T-helper 1 cell treated with Interleukin-12 subunit alpha and Interleukin-12 subunit beta and Interleukin-4 antibody, amounts not matched to agents 30 μg/mL and 1 μg/mL, for 36 hours (primary cell): ENCODE data around the gene CEBPG.

Source experiments
- H3K27ac Mint-ChIP-seq: one replicate; pipeline ENCODE4 v1.8.0; 2021; ENCODE audit warnings: mild to moderate bottlenecking, mixed read lengths
- H3K27me3 Mint-ChIP-seq: one replicate; pipeline ENCODE4 v1.8.0; 2021; ENCODE audit warnings: low read depth, mixed read lengths
- H3K36me3 Mint-ChIP-seq: one replicate; pipeline ENCODE4 v1.8.0; 2021; ENCODE audit warnings: low read depth, mixed read lengths
- H3K4me1 Mint-ChIP-seq: one replicate; pipeline ENCODE4 v1.8.0; 2021; ENCODE audit warnings: low read depth, mixed read lengths
- H3K4me3 Mint-ChIP-seq: one replicate; pipeline ENCODE4 v1.8.0; 2021; ENCODE audit warnings: mild to moderate bottlenecking, moderate library complexity, mixed read lengths
- H3K9me3 Mint-ChIP-seq: one replicate; pipeline ENCODE4 v1.8.0; 2021; ENCODE audit warnings: mixed read lengths

The CEBPG gene

DNA sequence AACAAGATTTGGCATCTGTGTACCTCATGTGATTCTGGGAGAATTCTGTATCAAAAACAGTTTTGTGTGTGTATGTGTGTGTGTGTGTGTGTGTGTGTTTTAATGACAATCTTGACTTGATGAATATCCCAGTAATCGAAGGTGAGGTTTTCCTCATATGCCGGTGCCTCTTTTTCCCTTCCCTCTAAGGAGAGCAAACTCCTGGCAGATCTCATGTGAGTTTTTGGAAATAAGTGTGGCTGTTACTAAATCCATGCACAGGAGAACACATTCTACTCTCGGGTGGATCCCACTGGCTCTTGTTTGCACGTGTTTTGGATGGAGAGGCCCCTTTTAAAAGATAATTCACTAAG is 29.0 kb upstream of the CEBPG start:
- no peaks in the 10 kb centered on the region for H3K4me1 Mint-ChIP-seq
- peaks cover 28% of the 10 kb centered on the region for H3K27me3 Mint-ChIP-seq
- H3K9me3 Mint-ChIP-seq = no peaks in the 10 kb centered on the region
- H3K27ac Mint-ChIP-seq = no peak overlapping the region
- no peaks in the 10 kb centered on the region for H3K36me3 Mint-ChIP-seq
- H3K4me3 Mint-ChIP-seq = no peak overlapping the region

DNA sequence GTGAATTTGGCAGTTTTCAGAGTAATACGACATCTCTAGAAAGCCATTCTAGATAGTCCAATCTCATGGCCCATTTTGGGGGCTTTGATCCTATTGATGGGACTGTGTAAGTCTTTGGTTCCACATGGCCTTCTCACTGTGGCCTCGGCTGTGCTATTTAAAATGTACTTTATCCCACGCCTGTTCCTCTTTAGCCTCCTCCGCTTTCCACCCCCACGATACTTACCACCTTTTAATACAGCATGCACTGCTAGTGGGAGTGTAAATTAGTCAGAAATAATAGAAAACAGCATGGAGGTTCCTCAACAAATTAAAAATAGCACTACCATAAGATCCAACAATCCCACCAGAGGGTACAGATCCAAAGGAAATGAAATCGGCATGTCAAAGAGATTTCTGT is 28.3 kb upstream of the CEBPG start:
- Mint-ChIP-seq H3K36me3 (no peaks in the 10 kb centered on the region), H3K4me1 (no peaks in the 10 kb centered on the region), H3K9me3 (no peaks in the 10 kb centered on the region), H3K27ac (no peak overlapping the region), H3K4me3 (no peak overlapping the region), H3K27me3 (peaks cover 24% of the 10 kb centered on the region)

DNA sequence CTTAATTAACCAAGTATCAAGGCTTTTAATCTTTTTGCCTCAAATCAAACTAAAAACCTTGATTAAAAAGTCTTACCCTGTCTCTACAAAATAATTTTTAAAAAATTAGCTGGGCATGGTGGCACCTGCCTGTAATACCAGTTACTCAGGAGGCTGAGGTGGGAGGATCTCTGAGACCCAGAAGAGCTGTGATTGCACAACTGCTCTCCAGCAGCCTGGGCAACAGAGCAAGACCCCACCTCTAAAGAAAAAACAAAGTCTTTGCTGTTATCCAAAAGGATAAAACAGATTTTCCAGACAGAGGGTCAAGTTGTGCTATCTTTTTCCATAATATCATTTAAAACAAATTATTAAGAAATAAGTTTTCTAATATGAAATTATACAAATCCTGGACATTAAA is 26.8 kb upstream of the CEBPG start:
- Mint-ChIP-seq H3K36me3 (no peaks in the 10 kb centered on the region), H3K4me1 (no peaks in the 10 kb centered on the region), H3K27ac (no peak overlapping the region), H3K4me3 (no peak overlapping the region), H3K9me3 (no peaks in the 10 kb centered on the region), H3K27me3 (peaks cover 9% of the 10 kb centered on the region)

DNA sequence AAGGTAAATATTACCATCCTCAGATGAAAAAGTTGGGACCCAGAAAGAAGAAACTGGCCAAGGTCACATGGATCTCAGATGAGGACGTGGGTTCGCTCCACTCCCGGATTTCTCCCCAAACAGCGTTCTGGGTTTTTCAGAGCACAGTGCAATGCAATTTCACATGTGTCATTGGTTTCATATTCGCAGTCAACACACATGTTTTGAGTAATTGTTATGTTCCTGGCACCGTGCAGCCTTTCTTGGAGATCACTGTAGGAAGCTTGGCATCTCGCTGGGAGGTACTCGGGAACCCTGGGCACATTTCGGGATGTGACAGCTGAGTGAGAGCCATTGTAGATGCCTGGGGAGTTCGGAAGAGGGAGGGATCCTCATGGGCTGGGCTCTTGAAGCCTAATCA is 26.2 kb upstream of the CEBPG start:
- H3K27ac Mint-ChIP-seq = no peak overlapping the region
- H3K4me3 Mint-ChIP-seq = no peak overlapping the region
- no peaks in the 10 kb centered on the region for H3K36me3 Mint-ChIP-seq
- no peaks in the 10 kb centered on the region for H3K4me1 Mint-ChIP-seq
- no peaks in the 10 kb centered on the region for H3K9me3 Mint-ChIP-seq
- H3K27me3 Mint-ChIP-seq = peaks cover 8% of the 10 kb centered on the region

DNA sequence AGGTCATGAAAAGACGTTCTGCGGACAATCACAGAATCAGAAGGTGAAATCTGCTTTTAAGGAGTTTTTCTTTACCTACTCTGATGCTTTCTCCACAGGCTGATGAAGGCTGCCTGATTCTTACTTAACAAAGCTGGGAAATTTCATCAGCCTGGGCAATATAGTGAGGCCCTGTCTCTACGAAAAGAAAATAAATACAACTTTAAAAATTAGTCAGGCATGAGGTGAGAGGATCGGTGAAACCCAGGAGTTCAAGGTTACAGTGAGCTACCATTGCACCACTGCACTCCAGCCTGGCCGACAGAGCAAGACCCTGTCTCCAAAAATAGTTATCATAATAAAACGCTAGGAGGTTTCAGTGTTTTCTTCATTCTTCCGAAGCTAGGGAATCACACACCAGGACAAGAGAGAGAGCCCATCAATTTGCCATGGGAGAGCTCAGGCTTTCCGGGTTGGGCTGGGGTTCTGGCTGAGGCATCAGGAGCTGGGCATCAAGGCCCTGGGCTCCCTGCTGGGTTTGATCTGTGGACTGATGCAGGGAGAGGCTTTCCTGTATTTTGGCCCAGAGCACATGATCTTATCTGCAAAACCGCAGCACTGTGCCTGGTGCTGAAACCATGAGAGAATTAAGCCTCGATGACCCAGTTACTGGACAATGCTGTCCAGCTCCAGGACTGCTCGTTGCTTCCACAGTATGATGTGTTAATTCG is 25.1 kb upstream of the CEBPG start:
- peaks cover 8% of the 10 kb centered on the region for H3K27me3 Mint-ChIP-seq
- no peaks in the 10 kb centered on the region for H3K9me3 Mint-ChIP-seq

DNA sequence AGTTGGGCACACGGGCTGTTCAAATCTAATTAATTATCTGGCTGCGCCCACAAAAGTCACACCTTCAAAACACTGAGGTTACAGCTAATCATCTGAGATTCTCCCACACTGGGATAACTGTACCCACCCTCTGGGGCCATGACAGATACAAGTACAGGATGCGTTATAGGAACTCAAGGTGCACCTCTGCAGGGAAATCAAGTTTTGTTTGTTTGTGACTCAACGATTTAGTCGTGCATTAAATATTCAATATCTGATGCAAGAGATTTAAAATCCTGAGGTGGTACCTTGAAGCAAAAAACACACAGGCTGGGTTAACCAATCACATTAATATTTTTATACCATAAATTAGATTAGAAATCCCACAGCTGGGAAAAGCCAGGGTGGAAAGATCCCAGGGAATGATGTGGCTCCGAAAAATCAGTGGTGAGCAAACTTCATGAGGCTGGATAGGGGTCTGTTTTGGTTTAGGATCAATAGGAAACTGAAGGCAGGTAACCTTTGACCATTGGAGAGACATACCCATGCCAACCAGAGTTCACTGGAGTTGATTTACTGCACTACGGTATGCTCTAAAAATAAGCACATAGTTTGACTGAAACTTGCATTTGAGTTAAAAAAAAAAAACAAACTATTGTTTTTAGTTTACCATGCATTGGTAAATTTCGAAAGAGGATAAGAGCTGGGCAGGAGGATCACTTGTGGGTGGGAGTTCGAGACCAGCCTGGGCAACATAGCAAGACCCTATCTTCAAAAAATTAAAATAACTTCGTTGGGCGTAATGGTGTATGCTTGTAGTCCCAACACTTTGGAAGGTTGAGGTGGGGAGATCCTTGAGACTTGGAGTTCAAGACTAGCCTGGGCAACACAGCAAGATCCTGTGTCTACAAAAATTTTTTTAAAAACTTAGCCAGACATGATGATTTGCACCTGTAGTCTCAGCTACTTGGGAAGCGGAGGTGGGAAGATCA is 23.9 kb upstream of the CEBPG start:
- no peaks in the 10 kb centered on the region for H3K36me3 Mint-ChIP-seq
- no peak overlapping the region for H3K4me3 Mint-ChIP-seq
- H3K9me3 Mint-ChIP-seq = no peaks in the 10 kb centered on the region
- peaks cover 8% of the 10 kb centered on the region for H3K27me3 Mint-ChIP-seq
- H3K4me1 Mint-ChIP-seq = no peaks in the 10 kb centered on the region
- no peak overlapping the region for H3K27ac Mint-ChIP-seq

More for the DNA sequence above, 25.1 kb upstream of the CEBPG start:
- H3K36me3 Mint-ChIP-seq = no peaks in the 10 kb centered on the region
- H3K4me1 Mint-ChIP-seq = no peaks in the 10 kb centered on the region
- no peak overlapping the region for H3K4me3 Mint-ChIP-seq
- no peak overlapping the region for H3K27ac Mint-ChIP-seq

DNA sequence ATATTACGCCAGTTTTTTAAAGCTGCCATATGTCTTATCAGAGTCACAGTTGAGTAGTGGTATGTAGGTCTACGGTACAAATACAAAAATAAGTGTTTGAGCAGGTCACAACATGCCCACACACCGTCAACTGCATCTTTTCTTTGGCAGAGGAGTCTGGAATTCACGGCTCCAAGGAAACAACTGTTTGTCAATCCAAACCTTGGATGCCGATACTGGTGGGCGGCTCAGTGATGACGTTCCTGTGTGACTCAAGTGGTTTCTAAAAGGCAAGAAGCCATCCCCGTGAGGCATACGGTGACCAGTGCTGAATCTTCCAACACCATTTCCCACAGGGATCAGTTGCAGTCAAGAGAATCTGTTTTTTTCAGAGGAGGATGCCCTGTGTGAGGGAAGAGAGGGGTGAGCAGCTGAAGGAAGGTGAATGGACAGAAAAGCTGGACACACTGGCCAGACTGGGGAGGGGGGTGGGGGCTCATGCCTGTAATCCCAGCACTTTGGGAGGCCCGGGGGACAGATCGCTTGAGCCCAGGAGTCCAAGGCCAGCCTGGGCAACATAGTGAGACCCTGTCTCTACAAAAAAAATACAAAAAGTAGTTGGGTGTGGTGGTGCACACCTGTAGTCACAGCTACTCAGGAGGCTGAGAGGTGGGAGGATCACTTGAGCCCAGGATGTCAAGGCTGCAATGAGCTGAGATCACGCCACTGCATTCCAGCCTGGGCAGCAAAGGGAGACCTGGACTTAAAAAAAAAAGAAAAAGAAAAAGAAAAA is 22.8 kb upstream of the CEBPG start:
- Mint-ChIP-seq H3K9me3 (peaks cover 5% of the 10 kb centered on the region), H3K27me3 (peaks cover 4% of the 10 kb centered on the region), H3K4me1 (no peaks in the 10 kb centered on the region), H3K4me3 (no peak overlapping the region), H3K36me3 (no peaks in the 10 kb centered on the region), H3K27ac (no peak overlapping the region)

DNA sequence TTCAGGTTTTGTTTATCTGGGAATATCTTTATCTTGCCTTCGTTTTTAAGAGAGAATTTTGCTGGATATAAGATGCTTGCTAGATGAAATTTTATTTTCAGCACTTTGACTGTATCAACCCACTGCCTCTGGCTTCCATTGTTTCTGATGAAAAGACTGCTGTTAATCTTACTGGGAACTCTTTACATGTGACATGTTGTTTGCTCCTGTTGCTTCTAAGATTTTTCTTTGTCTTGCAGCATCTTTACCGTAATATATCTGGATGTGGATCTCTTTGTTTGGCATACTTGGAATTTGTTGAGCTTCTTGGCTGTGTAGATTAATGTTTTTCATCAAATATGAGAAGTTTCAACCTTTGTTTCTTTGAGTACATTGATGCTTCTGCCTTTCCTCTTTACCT is 18.0 kb upstream of the CEBPG start:
- no peaks in the 10 kb centered on the region for H3K4me1 Mint-ChIP-seq
- H3K27me3 Mint-ChIP-seq = peaks cover 7% of the 10 kb centered on the region
- no peak overlapping the region for H3K4me3 Mint-ChIP-seq
- peaks cover 9% of the 10 kb centered on the region for H3K9me3 Mint-ChIP-seq
- no peaks in the 10 kb centered on the region for H3K36me3 Mint-ChIP-seq
- no peak overlapping the region for H3K27ac Mint-ChIP-seq

DNA sequence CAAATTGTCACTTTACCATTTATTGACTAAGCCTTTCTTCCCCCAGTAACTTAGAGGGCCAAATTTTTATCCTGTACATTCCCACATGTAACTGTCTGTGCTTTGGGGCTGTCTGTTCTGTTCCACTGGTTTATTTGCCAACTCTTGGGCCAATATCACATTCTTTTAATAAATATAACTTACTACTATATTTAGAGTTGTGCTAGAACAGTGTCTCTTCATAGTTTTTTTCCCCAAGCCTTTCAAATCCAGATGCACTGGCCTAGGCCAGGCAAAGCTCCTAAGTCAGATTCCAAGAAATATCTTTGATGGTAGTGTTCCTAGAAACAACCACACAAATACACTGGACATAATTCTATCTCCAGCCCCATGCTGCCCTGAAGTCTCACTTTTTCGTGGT is 16.0 kb upstream of the CEBPG start:
- no peaks in the 10 kb centered on the region for H3K4me1 Mint-ChIP-seq
- no peak overlapping the region for H3K27ac Mint-ChIP-seq
- H3K4me3 Mint-ChIP-seq = no peak overlapping the region
- no peaks in the 10 kb centered on the region for H3K36me3 Mint-ChIP-seq
- H3K9me3 Mint-ChIP-seq = peaks cover 9% of the 10 kb centered on the region
- peaks cover 11% of the 10 kb centered on the region for H3K27me3 Mint-ChIP-seq

DNA sequence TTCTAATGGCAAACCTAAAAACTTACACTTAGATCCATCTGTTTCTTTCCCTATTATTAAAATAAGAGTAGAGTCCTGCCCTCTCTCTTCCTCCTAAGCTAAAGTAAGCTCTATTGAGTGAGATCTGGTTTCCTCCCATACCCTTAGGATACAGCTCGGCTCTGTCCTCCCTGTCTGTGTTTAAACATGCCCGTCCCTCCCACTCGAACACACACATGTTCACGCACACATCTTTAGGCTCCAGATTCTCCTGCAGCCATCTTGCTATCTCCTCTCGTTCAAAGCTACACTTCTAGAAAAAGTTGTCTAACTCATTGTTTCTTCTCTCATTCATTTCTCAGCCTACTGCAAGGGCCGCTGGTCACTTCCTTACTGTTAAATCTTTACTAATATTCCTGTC is 15.1 kb upstream of the CEBPG start:
- no peaks in the 10 kb centered on the region for H3K4me1 Mint-ChIP-seq
- H3K4me3 Mint-ChIP-seq = no peak overlapping the region
- no peak overlapping the region for H3K27ac Mint-ChIP-seq
- H3K27me3 Mint-ChIP-seq = peaks cover 11% of the 10 kb centered on the region
- peaks cover 9% of the 10 kb centered on the region for H3K9me3 Mint-ChIP-seq
- H3K36me3 Mint-ChIP-seq = no peaks in the 10 kb centered on the region

DNA sequence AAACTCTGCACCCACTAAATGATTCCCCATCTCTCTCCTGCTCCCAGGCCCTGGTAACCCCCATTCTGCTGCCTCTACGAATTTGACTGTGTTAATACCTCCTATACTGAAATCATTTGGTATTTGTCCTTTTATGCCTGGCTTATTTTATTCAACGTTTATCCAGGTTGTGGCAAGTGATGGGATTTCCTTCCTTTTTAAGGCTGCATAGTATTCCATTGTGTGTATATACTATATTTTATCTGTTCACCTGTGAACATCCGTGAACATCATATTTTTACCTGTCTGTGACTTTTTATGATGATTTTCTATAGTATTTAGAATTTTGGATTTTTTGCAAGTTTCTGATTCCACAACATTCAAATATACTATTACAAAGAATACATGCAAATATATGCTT is 13.9 kb upstream of the CEBPG start:
- H3K27ac Mint-ChIP-seq = no peak overlapping the region
- H3K36me3 Mint-ChIP-seq = no peaks in the 10 kb centered on the region
- peaks cover 9% of the 10 kb centered on the region for H3K9me3 Mint-ChIP-seq
- H3K4me1 Mint-ChIP-seq = no peaks in the 10 kb centered on the region
- no peak overlapping the region for H3K4me3 Mint-ChIP-seq
- H3K27me3 Mint-ChIP-seq = peaks cover 16% of the 10 kb centered on the region

DNA sequence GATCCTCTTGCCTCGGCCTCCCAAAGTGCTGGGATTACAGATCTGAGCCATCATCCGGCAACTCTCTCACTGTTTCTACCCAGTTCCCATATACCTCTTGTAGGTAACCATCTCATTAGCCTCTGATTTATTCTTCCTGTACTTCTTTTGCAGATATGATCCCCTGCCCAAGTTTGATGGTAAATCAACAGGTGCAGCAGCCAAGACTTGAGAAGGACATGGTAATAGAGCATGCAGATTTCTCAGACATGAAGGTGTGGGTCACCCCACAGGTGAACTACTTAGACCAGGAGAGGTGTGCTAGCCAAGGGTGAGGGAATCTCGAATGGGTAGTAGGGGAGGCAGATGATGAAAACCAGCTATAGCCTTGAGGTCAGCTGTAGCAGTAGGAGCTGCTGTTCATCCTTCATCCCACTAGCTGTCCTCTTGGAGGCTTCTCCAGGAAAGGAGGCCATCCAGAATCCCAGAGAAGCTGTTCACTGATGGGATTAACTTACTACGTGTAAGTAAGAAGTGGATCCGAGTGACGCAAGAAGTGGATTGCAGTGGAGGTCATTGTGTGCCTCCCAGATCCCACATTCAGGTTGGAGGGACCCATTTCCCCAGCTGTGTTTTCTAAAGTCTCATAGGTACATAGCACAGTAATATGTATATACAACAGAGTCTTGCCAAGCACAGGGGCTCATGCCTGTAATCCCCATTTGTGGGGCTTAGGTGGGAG is 10.8 kb upstream of the CEBPG start:
- Mint-ChIP-seq H3K36me3 (no peaks in the 10 kb centered on the region), H3K4me1 (no peaks in the 10 kb centered on the region), H3K27me3 (peaks cover 23% of the 10 kb centered on the region), H3K27ac (no peak overlapping the region), H3K9me3 (no peaks in the 10 kb centered on the region), H3K4me3 (no peak overlapping the region)

DNA sequence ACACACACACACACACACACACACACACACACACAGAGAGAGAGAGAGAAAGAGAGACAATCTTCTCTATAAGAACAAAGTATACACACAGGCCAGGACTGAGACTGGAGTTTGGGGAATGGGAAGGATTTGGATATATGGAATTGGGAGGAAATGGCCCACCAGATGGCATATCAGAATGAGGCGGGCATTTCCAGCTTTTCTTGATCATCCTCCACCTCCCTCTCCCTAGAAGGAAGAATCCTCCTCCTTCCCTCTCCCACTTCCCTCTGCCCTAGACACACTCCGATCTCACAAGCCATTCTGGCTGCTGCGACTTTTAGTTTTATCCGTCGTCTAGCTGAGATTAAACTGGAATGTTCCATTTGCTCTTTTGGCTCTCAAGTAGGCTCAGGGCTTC is 10.0 kb upstream of the CEBPG start:
- Mint-ChIP-seq H3K4me3 (no peak overlapping the region), H3K4me1 (no peaks in the 10 kb centered on the region), H3K9me3 (no peaks in the 10 kb centered on the region), H3K36me3 (no peaks in the 10 kb centered on the region), H3K27me3 (peaks cover 29% of the 10 kb centered on the region), H3K27ac (no peak overlapping the region)

DNA sequence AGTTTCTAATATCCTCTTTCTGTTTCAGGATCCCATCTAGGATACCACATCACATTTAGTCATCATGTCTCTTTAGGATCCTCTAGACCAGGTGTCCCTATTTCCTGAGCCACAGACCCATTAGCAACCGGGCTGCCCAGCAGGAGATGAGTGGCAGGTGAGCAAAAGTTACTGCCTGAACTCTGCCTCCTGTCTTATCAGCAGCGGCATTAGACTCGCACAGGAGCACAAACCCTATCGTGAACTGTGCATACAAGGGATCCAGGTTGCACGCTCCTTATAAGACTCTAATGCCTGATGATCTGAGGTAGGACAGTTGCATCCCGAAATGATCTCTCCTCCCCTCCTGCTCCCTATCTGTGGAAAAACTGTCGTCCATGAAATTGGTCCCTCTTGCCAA is 7.8 kb upstream of the CEBPG start:
- no peaks in the 10 kb centered on the region for H3K9me3 Mint-ChIP-seq
- no peaks in the 10 kb centered on the region for H3K36me3 Mint-ChIP-seq
- no peaks in the 10 kb centered on the region for H3K4me1 Mint-ChIP-seq
- peaks cover 32% of the 10 kb centered on the region for H3K27me3 Mint-ChIP-seq
- H3K4me3 Mint-ChIP-seq = no peak overlapping the region
- H3K27ac Mint-ChIP-seq = no peak overlapping the region
